ENCODE measurements around the gene SDF4.

DNA sequence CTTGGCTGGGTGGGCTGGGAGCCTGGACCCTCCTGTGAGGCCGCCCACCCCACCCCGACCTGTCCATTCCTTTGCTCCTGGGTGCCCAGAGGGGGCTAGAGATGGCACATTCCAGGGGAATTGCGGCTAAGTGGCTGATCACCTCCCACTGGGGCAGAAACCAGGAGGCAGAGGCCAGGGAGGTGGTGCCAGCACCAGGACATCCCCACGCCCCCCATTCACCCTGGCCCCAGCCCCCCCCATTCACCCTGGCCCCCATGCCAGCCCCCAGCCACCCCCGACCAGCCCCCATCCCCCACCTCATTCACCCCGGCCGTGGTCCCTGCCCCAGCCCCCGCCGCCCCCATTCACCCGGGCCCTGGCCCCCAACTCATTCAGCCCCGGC lies 8.5 kb upstream of the SDF4 start:
- TF ChIP-seq TBP (IDR thresholded peaks at IDR 0.05; ENCODE audit: low read depth, low read length) (no peak), POLR2AphosphoS5 (IDR thresholded peaks at IDR 0.05; ENCODE audit: low read depth, low read length) (no peak), CHD1 (IDR thresholded peaks at IDR 0.05; ENCODE audit: low read depth, low read length) (no peak)
- TF ChIP-seq, protein P1, sequence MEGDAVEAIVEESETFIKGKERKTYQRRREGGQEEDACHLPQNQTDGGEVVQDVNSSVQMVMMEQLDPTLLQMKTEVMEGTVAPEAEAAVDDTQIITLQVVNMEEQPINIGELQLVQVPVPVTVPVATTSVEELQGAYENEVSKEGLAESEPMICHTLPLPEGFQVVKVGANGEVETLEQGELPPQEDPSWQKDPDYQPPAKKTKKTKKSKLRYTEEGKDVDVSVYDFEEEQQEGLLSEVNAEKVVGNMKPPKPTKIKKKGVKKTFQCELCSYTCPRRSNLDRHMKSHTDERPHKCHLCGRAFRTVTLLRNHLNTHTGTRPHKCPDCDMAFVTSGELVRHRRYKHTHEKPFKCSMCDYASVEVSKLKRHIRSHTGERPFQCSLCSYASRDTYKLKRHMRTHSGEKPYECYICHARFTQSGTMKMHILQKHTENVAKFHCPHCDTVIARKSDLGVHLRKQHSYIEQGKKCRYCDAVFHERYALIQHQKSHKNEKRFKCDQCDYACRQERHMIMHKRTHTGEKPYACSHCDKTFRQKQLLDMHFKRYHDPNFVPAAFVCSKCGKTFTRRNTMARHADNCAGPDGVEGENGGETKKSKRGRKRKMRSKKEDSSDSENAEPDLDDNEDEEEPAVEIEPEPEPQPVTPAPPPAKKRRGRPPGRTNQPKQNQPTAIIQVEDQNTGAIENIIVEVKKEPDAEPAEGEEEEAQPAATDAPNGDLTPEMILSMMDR (IDR thresholded peaks at IDR 0.05; ENCODE audit: control extremely low read depth in 1 of 3, insufficient read depth in 1 of 3, low read depth in 1 of 3, low read length in 3 of 3) = no peak

Data from H1 (cell line).